ENCODE results near the gene SPINK6.

DNA sequence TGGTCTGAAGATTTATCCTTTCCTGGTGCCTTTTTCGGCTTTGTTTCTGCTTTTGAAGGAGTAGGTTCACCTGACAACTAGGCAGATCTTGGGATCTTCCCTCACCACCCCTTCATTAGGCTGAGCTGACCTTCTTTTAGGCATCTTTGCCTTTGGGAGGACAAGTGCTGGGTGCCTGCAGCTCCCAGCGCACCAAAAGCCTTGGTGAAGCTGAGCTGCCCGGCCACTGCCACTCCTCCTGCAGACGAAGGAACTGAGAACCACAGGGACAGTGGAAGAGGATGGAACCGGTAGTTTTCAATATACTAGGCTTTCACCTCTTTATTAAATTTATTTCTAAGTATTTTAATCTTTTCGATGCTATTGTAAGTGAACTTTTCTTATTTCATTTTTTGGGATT lies 18.7 kb downstream of the SPINK6 start:
- no peak for TF ChIP-seq POLR2A (IDR thresholded peaks at IDR 0.05)
- TF ChIP-seq, protein P1, sequence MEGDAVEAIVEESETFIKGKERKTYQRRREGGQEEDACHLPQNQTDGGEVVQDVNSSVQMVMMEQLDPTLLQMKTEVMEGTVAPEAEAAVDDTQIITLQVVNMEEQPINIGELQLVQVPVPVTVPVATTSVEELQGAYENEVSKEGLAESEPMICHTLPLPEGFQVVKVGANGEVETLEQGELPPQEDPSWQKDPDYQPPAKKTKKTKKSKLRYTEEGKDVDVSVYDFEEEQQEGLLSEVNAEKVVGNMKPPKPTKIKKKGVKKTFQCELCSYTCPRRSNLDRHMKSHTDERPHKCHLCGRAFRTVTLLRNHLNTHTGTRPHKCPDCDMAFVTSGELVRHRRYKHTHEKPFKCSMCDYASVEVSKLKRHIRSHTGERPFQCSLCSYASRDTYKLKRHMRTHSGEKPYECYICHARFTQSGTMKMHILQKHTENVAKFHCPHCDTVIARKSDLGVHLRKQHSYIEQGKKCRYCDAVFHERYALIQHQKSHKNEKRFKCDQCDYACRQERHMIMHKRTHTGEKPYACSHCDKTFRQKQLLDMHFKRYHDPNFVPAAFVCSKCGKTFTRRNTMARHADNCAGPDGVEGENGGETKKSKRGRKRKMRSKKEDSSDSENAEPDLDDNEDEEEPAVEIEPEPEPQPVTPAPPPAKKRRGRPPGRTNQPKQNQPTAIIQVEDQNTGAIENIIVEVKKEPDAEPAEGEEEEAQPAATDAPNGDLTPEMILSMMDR (IDR thresholded peaks at IDR 0.05), result no peak
